Astrocyte of the spinal cord (primary cell): ENCODE measurements around the gene MGAT4A.
"Not testable (repeated sequence)": the region's sequence is repeated elsewhere in the genome, so short reads cannot be mapped to it uniquely, and the experiment has no call there.

Source experiments
- DNase-seq: peaks from one replicate; pipeline ENCODE4 v3.0.0; 2011; ENCODE audit warnings: low read depth, low spot score
- H3K4me3 ChIP-seq: 2 replicates; pipeline ENCODE4 v1.5.1; 2011; ENCODE audit warnings: low read depth, mild to moderate bottlenecking, low read length, moderate library complexity
- CTCF ChIP-seq: IDR thresholded peaks from 2 replicates; pipeline ENCODE4 v1.5.1; 2012; ENCODE audit warnings: low read depth, mild to moderate bottlenecking, low read length, inconsistent platforms
- in situ Hi-C: cut with HindIII; loops from 2 replicates; pipeline ENCODE4 v1.10.0; 2017; ENCODE audit warnings: low sequenced_read_pairs

MGAT4A gene

GRCh38 chr2:98732430-98733051 lies 1.6 kb upstream of the MGAT4A start:
- DNase-seq = no peak
- no peak overlapping the region for H3K4me3 ChIP-seq
- no peak for TF ChIP-seq CTCF
- in situ Hi-C loops = no loop called here

- DNase-seq = no peak
- H3K4me3 ChIP-seq = peak overlapping the region; percentile 37
- in situ Hi-C loops = no loop called here
- TF ChIP-seq CTCF = no peak
These were observed 990 bp upstream of the MGAT4A start for GRCh38 chr2:98731894-98732349.

- peak; percentile 23 for TF ChIP-seq CTCF
- in situ Hi-C loops = no loop called here
- DNase-seq = no peak
- H3K4me3 ChIP-seq = peak overlapping the region; percentile 20
These were observed 258 bp downstream of the MGAT4A start for GRCh38 chr2:98730707-98731040.

- DNase-seq = no peak
- no peak for TF ChIP-seq CTCF
- H3K4me3 ChIP-seq = peak overlapping the region; percentile 20
- in situ Hi-C loops = no loop called here
These were observed 752 bp downstream of the MGAT4A start for GRCh38 chr2:98730053-98730706.

GRCh38 chr2:98729652-98730051 lies 1.3 kb downstream of the MGAT4A start:
- no peak for TF ChIP-seq CTCF
- in situ Hi-C loops = no loop called here
- DNase-seq = no peak
- H3K4me3 ChIP-seq = no peak overlapping the region

- in situ Hi-C loops, H3K4me3 ChIP-seq, DNase-seq: not testable (repeated sequence)
These were observed 2.7 kb downstream of the MGAT4A start for GRCh38 chr2:98728088-98728718.
